GM23248 (cell line): ENCODE data around the gene FCN1.
"Not testable (repeated sequence)": the region's sequence is repeated elsewhere in the genome, so short reads cannot be mapped to it uniquely, and the experiment has no call there.

ENCODE experiments used
- EZH2 ChIP-seq: fragments of 200-600 bp; sonication (generic); IDR thresholded peaks from 2 replicates; pipeline ENCODE4 v1.6.1; 2018; ENCODE audit warnings: antibody characterized with exemption, mild to moderate bottlenecking; ENCODE audit not compliant: insufficient read depth, poor library complexity, severe bottlenecking
- EZH2phosphoT487 ChIP-seq: fragments of 200-600 bp; sonication (generic); IDR thresholded peaks from 2 replicates; pipeline ENCODE4 v1.6.1; 2018; ENCODE audit warnings: antibody characterized with exemption, moderate library complexity, mild to moderate bottlenecking, low read depth; ENCODE audit not compliant: insufficient read depth

DNA sequence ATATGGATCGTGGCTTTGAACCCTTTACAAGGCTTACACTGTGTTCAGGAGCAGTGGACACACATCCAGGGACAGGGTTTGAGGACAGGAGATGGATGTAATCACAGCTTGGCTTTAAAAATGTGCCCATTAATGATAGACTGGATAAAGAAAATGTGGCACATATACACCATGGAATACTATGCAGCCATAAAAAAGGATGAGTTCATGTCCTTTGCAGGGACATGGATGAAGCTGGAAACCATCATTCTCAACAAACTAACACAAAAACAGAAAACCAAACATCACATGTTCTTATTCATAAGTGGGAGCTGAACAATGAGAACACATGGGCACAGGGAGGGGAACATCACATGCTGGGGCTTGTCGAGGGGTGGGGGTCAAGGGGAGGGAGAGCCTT, 60.3 kb downstream of the FCN1 start:
- not testable (repeated sequence) for TF ChIP-seq EZH2phosphoT487, EZH2
